ENCODE data around the gene MPHOSPH10.
"Not testable (repeated sequence)": the region's sequence is repeated elsewhere in the genome, so short reads cannot be mapped to it uniquely, and the experiment has no call there.

Gene MPHOSPH10

GRCh38 chr2:71130152-71130904, at the start of gene MPHOSPH10, which contains the start of gene MCEE:
Gene MPHOSPH10, plus strand, starts transcription at chr2:71130634. Its CDS starts 32 bp downstream, at chr2:71130666.
Gene MCEE, minus strand, starts transcription at chr2:71130229. Its CDS starts 10 bp downstream, at chr2:71130219.
- DNase-seq (ENCODE audit: low read depth) = peak; percentile 92

GRCh38 chr2:71082402-71083252, 47.8 kb upstream of the MPHOSPH10 start:
- no peak for DNase-seq (ENCODE audit: low read depth)

GRCh38 chr2:71083297-71083696, 47.1 kb upstream of the MPHOSPH10 start:
- not testable (repeated sequence) for DNase-seq (ENCODE audit: low read depth)

- DNase-seq (ENCODE audit: low read depth) = not testable (repeated sequence)
These were observed 46.6 kb upstream of the MPHOSPH10 start for GRCh38 chr2:71083752-71084312.

GRCh38 chr2:71085325-71086003, 45.0 kb upstream of the MPHOSPH10 start:
- DNase-seq (ENCODE audit: low read depth) = not testable (repeated sequence)

- DNase-seq (ENCODE audit: low read depth) = not testable (repeated sequence)
These were observed 41.0 kb upstream of the MPHOSPH10 start for GRCh38 chr2:71089475-71089874.

GRCh38 chr2:71091808-71092207, 38.6 kb upstream of the MPHOSPH10 start:
- not testable (repeated sequence) for DNase-seq (ENCODE audit: low read depth)

- not testable (repeated sequence) for DNase-seq (ENCODE audit: low read depth)
These were observed 37.8 kb upstream of the MPHOSPH10 start for GRCh38 chr2:71092491-71093260.

- DNase-seq (ENCODE audit: low read depth) = peak; percentile 62
These were observed 30.1 kb upstream of the MPHOSPH10 start for GRCh38 chr2:71100195-71100964.

- peak; percentile 72 for DNase-seq (ENCODE audit: low read depth)
These were observed 28.8 kb upstream of the MPHOSPH10 start for GRCh38 chr2:71101656-71102055.

- no peak for DNase-seq (ENCODE audit: low read depth)
These were observed 27.3 kb upstream of the MPHOSPH10 start for GRCh38 chr2:71102981-71103681.

GRCh38 chr2:71103809-71104208, 26.6 kb upstream of the MPHOSPH10 start:
- no peak for DNase-seq (ENCODE audit: low read depth)

GRCh38 chr2:71106463-71106862, 24.0 kb upstream of the MPHOSPH10 start:
- DNase-seq (ENCODE audit: low read depth) = not testable (repeated sequence)

- no peak for DNase-seq (ENCODE audit: low read depth)
These were observed 22.3 kb upstream of the MPHOSPH10 start for GRCh38 chr2:71108091-71108490.

GRCh38 chr2:71113843-71114242, 16.6 kb upstream of the MPHOSPH10 start:
- DNase-seq (ENCODE audit: low read depth) = no peak

GRCh38 chr2:71117063-71117462, 13.4 kb upstream of the MPHOSPH10 start:
- DNase-seq (ENCODE audit: low read depth) = no peak

GRCh38 chr2:71120195-71120594, 10.2 kb upstream of the MPHOSPH10 start:
- DNase-seq (ENCODE audit: low read depth) = no peak

GRCh38 chr2:71121479-71121878, 9.0 kb upstream of the MPHOSPH10 start:
- DNase-seq (ENCODE audit: low read depth) = no peak

GRCh38 chr2:71122387-71123298, 7.8 kb upstream of the MPHOSPH10 start:
- no peak for DNase-seq (ENCODE audit: low read depth)
